Fibroblast of skin of scalp (primary cell): Measurements from ENCODE around the gene CAPN1.

Experiments
- DNase-seq: peaks from one replicate; pipeline ENCODE4 v3.0.0-alpha.2; 2013

Gene CAPN1

DNA sequence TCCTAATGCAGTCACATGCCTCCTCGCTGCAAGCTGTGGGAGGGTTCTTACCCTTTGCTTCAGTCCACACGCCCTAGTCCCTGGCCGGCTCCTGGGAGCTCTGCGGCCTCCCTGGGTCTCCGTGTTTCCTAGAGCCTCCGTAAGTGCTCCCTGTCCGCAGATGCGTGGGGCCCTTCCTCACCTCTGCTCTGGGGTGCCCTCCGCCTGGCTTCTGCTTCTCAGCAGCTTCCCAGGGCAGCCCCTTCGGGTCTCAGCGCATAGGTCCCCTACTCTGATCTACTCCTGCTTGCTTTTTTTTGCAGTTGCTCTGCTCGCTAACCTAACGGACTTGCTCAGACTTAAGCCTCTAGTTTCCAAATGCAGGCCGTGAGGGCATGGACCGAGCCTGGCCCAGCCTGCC, 22.4 kb downstream of the CAPN1 start:
- no peak for DNase-seq

DNA sequence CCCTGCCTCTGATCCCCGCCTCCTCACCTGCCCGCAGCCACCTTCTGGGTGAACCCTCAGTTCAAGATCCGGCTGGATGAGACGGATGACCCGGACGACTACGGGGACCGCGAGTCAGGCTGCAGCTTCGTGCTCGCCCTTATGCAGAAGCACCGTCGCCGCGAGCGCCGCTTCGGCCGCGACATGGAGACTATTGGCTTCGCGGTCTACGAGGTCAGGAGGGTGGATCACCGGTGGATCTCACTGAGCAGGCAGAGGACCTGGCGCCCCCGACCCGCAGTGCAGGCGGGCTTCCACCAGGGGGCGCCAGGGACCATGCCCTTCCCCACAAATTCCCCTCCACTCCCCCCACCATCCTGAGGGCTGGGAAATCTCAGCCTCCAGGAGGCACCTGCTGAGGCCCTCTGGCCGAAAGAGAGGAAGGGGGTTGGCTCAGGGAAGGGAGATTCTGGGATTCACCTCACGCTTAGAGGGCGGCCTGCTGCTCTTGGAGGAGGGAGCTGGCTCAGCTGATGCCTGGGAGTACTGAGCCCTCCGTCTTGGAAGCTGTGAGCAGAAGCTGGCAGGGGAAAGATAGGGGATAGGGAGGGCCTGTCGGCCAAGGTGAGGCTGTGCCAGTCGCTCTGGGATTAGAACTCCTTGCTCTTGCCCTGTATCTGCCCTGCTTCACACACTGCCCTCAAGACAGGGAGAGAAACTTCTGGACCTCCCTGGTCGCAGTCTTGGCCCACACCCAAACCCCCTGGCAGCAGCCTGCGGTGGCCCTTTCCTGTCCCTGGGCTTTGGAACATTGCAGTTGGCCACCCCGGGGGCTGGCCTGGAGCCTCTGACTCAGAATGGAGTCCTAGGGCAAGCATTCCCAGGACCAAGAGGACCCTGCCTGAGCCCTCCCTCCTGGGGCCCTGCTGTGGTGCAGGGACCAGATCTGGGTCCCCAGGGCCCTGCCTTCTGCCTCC, 23.2 kb downstream of the CAPN1 start:
- DNase-seq: peak; percentile 31

DNA sequence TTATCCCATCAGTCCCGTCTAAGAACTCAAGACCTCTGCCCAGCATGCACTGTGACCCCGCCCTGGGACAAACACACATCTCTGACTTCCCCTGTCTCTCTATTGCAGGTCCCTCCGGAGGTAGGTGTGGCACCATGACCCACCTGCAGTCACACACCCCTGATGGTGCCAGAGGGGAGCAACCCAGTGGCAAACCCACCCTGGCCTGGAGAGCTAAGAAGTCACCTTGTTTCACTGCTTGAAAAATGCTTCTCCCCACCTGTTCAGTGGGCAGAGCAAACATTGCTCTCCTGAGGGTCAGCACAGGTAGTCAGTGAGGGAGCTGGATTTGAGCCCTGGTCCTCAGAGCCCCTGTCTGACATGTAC, 23.9 kb downstream of the CAPN1 start:
- no peak for DNase-seq

DNA sequence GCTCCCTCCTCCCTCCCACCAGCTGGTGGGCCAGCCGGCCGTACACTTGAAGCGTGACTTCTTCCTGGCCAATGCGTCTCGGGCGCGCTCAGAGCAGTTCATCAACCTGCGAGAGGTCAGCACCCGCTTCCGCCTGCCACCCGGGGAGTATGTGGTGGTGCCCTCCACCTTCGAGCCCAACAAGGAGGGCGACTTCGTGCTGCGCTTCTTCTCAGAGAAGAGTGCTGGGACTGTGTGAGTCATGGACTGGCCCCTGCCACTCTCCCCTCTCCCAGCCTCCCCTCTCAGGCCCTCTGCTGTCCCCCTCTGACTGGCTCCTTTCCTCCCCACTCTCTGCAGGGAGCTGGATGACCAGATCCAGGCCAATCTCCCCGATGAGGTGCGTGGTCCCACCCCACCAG, 24.7 kb downstream of the CAPN1 start:
- no peak for DNase-seq

DNA sequence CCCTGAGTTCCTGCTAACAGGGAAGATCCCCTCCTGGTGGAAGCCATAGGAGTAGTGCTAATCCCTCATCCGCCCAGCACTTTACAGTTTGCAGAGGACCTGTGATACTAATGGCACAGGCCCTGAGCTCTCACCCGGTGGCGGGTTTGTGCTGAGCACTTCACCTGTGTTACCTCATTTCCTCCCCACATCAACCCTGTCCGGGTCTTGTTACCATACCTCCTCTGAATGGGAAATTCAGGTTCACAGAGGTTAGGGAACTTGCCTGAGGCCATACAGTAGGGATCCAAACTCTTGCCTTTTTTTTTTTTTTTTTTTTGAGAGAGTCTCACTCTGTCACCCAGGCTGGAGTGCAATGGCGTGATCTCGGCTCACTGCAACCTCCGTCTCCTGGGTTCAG, 25.2 kb downstream of the CAPN1 start:
- DNase-seq: no peak

DNA sequence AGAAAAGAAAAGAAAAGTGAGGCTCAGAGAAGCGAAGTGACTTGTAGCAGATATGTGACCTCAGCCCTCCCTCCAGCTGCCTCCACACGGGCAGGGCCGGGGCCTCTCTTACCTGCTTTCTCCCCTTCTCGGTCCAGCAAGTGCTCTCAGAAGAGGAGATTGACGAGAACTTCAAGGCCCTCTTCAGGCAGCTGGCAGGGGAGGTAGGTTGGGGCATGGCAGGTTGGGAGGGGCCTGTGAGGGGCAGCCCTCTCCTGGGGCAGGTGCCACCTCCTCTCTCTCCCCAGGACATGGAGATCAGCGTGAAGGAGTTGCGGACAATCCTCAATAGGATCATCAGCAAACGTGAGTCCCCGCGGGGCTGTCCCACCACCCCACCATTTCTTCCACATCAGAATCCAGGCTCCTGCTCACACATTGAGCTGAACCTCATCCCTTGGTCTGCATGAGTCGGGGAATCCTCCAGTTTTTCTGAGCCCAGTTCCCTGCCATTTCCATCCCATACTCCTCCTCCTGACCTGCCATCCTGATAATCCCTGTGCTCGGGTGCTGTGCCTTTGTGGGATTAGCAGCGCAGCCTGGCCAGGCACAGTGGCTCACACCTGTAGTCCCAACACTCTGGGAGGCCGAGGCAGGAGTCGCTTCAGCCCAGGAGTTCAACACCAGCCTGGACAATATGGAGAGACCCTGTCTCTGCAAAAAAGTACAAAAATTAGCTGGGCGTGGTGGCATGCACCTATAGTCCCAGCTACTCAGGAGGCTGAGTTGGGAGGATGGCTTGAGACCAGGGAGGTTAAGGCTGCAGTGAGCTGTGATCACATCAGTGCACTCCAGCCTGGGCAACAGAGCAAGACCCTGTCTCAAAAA, 26.4 kb downstream of the CAPN1 start:
- no peak for DNase-seq

DNA sequence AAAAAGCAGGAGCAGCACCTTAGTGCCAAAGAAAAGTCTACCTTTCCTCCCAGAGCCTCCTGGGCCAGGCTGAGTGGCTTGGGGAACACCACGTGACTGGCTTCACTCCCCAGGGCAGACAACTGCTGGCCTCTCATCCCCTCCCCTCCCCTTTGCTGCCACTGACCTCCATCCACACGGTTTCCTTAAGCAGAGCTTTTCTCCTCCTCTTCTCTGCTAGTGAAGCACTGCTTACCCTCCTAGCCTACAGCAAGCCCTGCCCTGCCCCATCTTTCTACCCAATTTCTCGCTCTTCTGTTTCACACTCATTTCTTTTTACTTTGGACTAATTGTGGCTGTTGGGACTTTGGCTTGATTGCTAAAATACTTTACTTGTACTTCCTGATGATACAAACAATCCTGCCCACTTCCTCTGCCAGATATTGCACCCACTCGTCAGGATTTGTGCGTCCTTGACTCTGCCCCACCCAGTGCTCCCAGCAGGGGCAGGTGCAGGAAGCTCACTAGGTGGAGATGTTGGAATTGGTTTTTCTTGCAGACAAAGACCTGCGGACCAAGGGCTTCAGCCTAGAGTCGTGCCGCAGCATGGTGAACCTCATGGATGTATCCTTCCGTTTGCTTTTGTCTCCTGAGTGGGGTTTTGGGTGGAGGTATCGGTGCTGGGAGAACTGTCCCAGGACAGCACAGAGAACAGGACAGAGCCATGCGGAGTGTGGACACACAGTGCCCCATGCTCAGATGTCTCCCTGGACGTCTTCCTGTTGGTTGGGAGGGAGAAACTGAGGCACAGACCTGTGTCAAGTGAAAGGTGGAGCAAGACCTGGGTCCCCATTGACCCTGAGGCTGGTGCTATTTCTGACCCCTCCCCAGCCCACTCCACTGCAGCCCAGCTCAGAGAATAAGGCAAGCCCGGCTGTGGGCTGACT, 27.3 kb downstream of the CAPN1 start:
- no peak for DNase-seq

DNA sequence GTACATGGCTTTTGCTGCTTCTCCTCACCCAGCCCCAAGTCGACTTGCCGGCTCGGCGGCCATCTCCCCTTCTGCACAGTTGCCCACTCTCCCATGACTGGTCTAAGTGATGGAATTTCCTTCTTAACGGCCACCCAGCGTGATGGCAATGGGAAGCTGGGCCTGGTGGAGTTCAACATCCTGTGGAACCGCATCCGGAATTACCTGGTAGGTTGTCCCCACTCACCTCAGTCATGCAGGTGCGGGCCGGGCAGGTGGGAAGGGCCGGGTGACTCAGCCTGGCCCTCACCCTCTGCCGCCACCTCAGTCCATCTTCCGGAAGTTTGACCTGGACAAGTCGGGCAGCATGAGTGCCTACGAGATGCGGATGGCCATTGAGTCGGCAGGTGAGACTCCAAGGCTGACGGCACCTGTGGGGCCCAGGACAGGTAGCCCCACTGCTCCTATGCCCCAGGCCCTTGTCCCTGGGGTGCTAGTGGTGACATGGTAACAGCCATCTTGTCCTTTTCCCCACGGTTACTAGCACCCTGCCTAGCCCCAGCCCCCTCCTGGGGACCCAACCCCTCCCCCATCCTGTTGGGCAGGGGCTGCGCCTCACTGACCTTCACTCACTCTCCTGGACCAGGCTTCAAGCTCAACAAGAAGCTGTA, 28.1 kb downstream of the CAPN1 start:
- no peak for DNase-seq

DNA sequence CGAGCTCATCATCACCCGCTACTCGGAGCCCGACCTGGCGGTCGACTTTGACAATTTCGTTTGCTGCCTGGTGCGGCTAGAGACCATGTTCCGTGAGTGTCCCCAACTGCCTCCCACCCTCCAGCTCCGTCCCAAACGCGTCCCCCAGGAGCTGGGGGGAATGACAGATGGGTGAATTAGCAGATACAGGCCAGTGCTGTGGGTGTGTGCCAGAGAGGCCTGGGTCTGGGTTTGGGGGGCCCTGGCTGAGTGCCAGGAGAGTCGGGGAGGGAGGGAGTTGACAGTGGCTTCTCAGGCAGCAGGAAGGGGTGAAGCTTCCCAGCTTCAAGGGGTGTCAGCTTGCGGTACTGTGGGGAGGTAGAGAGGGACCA, 28.6 kb downstream of the CAPN1 start:
- no peak for DNase-seq

DNA sequence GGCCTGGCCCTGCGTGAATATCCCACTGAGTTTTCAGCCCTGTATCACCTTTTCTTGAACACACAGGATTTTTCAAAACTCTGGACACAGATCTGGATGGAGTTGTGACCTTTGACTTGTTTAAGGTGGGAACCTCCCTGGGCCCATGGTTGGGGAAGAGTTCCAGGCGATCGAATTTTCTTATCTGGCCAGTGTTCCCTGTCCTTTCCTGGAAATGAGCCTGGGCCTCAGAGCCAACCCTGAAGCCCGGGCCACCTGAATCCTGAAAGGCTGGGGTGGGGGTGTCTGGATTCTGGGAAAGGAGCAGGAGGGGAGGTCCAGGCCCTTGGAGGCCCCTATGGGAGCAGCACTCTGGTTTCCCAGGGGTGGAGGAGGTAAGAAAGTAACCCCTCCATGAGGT, 29.0 kb downstream of the CAPN1 start:
- no peak for DNase-seq

DNA sequence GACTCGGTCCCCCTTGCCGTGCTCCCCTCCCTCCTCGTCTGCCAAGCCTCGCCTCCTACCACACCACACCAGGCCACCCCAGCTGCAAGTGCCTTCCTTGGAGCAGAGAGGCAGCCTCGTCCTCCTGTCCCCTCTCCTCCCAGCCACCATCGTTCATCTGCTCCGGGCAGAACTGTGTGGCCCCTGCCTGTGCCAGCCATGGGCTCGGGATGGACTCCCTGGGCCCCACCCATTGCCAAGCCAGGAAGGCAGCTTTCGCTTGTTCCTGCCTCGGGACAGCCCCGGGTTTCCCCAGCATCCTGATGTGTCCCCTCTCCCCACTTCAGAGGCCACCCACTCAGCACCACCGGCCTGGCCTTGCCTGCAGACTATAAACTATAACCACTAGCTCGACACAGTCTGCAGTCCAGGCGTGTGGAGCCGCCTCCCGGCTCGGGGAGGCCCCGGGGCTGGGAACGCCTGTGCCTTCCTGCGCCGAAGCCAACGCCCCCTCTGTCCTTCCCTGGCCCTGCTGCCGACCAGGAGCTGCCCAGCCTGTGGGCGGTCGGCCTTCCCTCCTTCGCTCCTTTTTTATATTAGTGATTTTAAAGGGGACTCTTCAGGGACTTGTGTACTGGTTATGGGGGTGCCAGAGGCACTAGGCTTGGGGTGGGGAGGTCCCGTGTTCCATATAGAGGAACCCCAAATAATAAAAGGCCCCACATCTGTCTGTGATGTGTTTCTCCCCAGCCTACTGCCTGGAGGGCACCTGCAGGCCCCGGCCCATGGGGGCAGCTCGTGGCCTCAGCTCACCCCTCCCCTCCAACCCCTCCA, 29.8 kb downstream of the CAPN1 start:
- DNase-seq: no peak

DNA sequence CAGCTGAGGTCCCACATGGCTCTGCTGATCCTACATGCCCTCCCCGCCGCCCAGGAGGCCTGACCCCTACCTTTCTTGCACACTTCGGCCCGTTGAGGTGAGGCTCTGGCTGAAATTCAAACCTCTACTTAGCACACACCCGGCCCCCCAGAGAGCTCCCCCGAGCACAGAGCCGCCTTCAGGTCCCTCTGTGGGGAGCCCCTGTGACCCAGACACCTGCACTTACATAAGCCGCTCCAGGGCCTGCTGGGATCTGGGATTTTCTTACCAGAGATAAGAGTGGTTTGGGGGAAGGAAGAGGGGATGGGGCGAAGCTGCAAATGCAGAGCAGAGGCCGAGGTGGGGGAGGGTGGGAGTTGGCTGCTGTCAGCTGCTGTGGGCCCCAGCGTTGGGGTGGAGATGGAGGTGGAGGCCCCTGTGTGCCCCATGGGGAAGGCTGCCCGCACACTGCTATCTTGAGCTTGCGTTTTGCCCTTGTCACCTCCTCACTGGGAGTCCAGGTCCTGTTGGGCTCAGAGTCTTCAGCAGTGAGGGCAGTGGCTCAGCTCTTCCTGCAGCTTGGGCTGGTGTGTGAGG, 30.6 kb downstream of the CAPN1 start:
- no peak for DNase-seq

DNA sequence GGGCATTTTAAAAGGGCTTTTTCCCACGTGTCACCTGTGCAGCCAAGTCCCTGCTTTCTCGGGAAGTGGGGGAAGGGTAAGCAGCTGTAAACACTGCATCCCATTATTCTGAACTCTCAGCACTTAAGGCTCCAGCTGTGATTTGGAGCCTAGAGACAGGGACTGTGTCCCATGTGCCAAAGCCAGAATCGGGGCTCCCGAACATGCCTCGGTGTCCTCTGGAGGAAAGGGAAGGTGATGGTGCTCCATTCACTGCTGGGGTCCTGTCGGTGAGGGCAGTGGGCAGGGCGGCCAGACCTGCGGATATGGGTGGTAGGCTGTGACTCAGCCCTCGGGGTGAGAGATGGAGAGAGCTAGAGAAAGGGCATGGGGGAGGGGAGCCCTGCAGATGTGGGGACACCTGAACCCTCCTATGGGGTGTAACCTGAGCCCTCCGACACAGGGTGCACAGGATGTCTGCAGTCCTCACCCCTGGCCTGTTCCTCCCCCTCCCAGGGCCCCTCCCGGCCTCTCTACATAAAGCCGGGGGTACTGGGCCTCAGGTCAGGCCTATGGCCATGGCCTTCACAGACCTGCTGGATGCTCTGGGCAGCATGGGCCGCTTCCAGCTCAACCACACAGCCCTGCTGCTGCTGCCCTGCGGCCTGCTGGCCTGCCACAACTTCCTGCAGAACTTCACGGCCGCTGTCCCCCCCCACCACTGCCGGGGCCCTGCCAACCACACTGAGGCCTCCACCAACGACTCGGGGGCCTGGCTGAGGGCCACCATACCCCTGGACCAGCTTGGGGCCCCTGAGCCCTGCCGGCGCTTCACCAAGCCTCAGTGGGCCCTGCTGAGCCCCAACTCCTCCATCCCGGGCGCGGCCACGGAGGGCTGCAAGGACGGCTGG, 31.8 kb downstream of the CAPN1 start:
- DNase-seq: no peak

DNA sequence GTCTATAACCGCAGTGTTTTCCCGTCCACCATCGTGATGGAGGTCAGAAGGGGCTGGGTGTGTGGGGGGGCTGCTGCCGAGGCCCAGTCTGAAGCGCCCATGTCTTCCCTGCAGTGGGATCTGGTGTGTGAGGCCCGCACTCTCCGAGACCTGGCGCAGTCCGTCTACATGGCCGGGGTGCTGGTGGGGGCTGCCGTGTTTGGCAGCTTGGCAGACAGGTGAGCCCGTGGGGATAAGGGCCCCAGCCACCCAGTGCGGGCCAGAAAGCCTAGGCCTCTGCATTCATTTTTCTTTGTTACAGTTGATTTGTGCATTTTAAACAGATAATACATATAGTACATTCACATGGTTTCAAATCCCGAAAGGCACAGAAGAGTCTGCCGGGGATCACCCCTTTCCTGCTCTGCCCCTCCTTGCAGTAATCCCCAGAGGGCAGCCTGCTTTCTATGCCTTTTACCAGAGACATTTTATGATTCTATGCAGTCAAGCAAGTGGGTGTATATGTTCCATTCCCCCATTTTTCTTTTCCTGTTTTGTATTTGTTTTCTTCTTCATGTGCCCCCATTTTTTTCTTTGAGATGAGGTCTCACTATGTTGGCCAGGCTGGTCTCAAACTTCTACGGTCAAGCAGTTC, 32.6 kb downstream of the CAPN1 start:
- DNase-seq: no peak

DNA sequence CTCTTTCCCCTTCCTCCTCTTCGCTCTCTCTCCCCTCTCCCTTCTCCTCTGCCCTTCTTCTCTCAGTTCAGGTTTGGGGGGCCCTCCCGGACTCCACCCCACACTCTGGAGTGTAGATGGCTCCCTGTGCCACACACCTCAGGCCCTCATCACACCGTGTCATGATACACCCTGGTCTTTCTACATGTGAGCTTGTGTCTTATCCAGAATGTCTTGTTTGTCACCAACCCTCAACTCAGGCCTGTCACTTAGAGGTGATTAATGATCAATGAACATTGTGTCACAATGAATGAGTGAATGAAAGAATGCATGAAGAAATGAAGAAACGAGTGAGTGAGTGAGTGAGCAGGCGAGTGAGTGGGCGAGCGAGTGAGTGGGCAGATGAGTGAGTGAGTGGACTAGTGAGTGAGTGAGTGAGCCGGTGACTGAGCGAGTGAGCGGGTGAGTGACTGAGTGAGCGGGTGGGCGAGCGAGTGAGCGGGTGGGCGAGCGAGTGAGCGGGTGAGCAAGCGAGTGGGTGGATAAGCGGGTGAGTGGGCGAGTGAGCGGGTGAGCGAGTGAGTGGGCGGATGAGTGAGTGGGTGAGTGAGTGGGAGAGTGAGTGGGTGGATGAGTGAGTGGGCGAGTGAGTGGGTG, 33.8 kb downstream of the CAPN1 start:
- DNase-seq: no peak

DNA sequence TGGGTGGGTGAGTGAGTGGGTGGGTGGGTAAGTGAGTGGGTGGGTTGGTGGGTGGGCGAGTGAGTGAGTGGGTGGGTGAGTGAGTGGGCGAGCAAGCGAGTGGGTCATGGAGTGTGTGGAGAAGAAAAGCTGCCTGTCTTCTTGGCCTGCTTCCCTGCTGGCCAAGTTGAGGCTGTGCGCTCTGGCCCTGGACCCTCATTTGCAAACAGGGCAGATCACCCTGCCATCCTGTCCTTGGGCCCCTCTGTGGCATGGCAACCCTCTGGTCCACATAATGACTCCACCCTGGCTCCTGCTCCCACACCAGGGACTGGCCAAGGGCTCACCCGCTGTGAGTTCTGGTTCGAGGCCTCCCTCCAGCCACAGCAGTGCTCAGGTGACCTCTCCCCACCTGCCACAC, 35.1 kb downstream of the CAPN1 start:
- DNase-seq: no peak

DNA sequence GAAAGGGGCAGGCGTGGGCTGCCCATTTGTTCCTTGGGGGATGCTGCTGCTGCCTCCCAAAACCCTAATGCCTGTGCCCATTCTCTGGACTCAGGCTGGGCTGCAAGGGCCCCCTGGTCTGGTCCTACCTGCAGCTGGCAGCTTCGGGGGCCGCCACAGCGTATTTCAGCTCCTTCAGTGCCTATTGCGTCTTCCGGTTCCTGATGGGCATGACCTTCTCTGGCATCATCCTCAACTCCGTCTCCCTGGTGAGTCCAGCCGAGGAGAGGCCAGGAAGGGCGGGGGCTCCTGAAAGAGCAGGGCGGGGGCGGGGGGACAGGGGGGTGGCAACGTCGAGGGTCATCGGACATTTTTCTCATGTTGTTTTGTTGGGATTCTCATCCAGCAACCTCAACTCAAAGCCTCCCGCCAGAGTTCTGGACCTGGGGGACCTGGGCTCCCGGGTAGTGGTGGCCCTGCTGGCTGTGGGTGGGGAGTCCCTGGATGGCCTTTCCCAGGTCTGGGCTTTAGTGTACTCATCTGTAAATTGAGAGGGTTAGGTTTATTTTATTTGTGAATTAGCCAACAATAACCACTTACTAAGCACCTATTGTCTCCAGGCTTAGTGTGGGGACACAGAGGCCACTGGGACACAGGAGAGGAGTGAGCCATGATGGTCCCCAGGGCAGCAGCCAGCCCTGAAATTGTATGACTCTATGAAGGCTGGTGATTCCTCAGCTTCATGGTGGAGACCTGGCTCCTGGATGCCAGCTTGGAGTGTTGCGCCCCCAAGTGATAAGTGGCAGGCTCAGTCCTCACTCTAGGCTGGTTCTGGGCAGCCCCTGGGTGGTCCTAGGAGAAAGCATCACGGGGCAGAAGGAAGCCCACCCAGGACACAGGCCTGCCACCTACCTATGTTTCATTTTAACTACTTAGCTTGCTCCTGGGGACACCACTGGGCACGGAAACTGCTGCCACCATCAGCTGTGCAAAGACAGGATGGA, 36.0 kb downstream of the CAPN1 start:
- no peak for DNase-seq

DNA sequence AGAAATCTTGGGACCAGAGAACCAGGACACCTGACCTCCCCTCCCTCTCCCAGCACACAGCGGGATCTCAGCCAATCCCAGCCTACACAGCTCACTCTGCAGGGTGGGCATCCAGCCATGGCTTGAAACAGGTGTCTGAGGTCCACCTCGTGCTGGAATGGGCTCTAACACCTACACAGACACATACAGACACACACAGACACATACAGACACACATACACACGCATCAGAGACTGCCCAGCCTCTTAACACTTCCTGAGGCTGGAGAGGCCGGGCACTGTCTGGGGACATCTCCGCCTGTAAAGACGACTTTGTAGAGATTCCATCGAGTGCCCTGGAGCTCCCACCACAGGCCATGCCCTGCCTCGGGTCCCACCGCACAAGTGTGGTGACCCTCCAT, 36.7 kb downstream of the CAPN1 start:
- DNase-seq: no peak
